Fibroblast of skin of left biceps (primary cell): Measurements from ENCODE around the gene RAB13.

Experiments used
- DNase-seq, 2 experiments: peaks; one replicate each; pipeline ENCODE4 v3.0.0-alpha.2; 2013; ENCODE audit warnings: low read depth in 2 of 2

The RAB13 gene

GRCh38 chr1:153956997-153957715 lies 29.0 kb downstream of the RAB13 start:
- DNase-seq, result no peak

- DNase-seq, result no peak
Measured at GRCh38 chr1:153954826-153955225, 31.3 kb downstream of the RAB13 start.

- DNase-seq, result no peak
Measured at GRCh38 chr1:153953859-153954365, 32.2 kb downstream of the RAB13 start.

- no peak for DNase-seq
Measured at GRCh38 chr1:153951801-153952200, 34.3 kb downstream of the RAB13 start.

GRCh38 chr1:153951183-153951582 lies 35.0 kb downstream of the RAB13 start:
- no peak for DNase-seq

GRCh38 chr1:153946622-153947241 lies 39.4 kb downstream of the RAB13 start, which contains the start of gene DENND4B:
Gene DENND4B, minus strand, starts transcription at chr1:153946718. Its CDS starts 2,344 bp downstream, at chr1:153944374.
- DNase-seq, result no peak

- DNase-seq, result no peak
Measured at GRCh38 chr1:153945795-153946621, 40.1 kb downstream of the RAB13 start.

- no peak for DNase-seq
Measured at GRCh38 chr1:153945131-153945794, 40.9 kb downstream of the RAB13 start.

- no peak for DNase-seq
Measured at GRCh38 chr1:153944827-153945117, 41.4 kb downstream of the RAB13 start.

- no peak for DNase-seq
Measured at GRCh38 chr1:153944005-153944826, 41.9 kb downstream of the RAB13 start.

- no peak for DNase-seq
Measured at GRCh38 chr1:153942766-153943549, 43.2 kb downstream of the RAB13 start.

- DNase-seq, result no peak
Measured at GRCh38 chr1:153941826-153942725, 44.1 kb downstream of the RAB13 start.

- no peak for DNase-seq
Measured at GRCh38 chr1:153940756-153941155, 45.4 kb downstream of the RAB13 start.

- DNase-seq, result no peak
Measured at GRCh38 chr1:153939476-153939875, 46.7 kb downstream of the RAB13 start.

GRCh38 chr1:153938996-153939395 lies 47.1 kb downstream of the RAB13 start:
- no peak for DNase-seq

GRCh38 chr1:153937331-153937730 lies 48.8 kb downstream of the RAB13 start:
- DNase-seq, result no peak

- DNase-seq, result no peak
Measured at GRCh38 chr1:153936011-153936802, 49.9 kb downstream of the RAB13 start.

GRCh38 chr1:153934746-153935145 lies 51.4 kb downstream of the RAB13 start:
- DNase-seq, result no peak
